Activated naive CD4-positive, alpha-beta T cell treated with anti-CD3 and anti-CD28 coated beads, Interleukin-2, amount 50 U/mL, for 16 hours (primary cell): ENCODE results near the gene ACAP1.

Experiments
- DNase-seq: peaks from one replicate; pipeline ENCODE4 v3.0.0-alpha.2; 2020

The ACAP1 gene

GRCh38 chr17:7312432-7313087 is 23.8 kb upstream of the ACAP1 start:
- DNase-seq = no peak

DNA sequence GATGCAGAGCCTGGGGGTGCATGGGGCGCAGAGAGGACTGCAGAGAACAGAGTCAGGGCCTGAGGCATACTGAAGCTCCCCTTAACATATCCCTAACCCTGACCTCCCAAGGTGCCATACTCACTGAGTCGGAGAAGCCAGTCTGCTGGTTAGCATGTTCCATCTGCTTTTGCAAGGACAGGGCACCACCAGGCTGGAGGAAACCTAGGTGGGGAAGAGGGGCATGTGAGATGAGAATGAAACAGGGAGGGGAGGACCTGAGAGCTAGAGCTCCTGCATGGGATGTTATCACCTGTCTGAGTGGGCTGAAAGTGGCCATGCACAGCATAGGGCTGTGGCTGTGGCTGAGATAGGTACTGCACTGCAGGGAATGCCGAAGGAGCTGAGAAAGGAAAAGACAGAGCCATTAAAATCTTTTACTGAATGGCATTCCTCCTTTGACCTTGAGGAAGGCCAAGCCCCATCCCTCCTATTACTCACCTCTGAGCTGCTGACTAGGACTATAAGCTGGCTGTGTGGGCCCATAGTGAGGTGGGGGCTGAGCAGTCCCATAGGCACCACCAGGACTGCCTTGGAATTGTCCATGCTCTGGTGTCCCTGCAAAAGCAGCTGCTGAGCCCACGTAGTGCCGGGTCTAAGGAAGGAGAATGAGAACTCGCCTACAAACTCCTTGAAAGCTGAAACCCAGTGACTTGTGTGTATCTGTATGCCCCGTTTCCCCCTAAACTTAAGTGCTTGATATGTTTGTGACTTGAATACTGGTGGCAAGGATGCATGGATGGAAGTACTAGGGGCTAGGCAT is 23.0 kb upstream of the ACAP1 start:
- DNase-seq = peak; percentile 32

DNA sequence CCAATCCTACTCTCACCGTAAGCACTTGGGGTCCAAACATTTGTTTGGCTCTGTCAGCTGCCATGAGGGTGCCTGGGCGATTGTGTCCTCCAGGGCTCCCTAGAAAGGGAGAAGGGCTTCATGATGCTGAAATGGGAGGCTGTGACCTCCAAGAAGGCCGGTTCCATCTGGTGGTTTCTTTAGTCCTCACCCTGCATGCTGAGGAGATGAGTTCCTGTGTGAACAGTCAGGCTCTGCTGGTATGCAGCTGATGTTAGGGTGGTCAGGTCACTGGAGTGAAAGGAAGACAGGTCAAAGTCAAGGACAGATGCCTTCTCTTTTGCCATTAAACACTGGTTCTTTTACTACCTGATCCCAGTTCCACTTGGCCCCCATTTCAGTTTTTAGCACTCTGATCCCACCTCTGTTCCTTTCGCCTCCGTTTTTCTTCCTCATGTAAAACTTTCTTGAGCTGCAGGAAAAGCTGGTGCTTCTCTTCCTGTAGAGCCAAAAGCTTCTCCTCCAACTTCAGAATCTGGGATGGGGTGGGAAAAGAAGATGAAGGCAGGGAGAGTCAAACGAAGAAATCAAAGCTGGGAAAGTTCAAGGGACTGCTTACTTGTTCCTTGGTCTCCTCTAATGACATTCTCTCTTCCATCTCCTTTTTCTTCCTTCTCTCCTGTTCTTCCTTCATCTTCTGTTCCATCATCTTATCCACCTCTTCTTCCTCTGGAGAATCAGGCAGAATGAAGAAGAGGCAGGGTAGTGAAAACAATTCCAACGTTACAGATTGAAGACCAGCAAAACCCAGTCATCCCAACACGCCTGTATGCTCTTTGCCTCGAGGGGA is 22.2 kb upstream of the ACAP1 start:
- DNase-seq = peak; percentile 28

GRCh38 chr17:7314719-7315569 is 21.4 kb upstream of the ACAP1 start, which contains the start of gene GPS2:
TSS of gene GPS2 (minus strand) at chr17:7315360. CDS start at chr17:7315052, 308 bp downstream.
- peak; percentile 94 for DNase-seq

DNA sequence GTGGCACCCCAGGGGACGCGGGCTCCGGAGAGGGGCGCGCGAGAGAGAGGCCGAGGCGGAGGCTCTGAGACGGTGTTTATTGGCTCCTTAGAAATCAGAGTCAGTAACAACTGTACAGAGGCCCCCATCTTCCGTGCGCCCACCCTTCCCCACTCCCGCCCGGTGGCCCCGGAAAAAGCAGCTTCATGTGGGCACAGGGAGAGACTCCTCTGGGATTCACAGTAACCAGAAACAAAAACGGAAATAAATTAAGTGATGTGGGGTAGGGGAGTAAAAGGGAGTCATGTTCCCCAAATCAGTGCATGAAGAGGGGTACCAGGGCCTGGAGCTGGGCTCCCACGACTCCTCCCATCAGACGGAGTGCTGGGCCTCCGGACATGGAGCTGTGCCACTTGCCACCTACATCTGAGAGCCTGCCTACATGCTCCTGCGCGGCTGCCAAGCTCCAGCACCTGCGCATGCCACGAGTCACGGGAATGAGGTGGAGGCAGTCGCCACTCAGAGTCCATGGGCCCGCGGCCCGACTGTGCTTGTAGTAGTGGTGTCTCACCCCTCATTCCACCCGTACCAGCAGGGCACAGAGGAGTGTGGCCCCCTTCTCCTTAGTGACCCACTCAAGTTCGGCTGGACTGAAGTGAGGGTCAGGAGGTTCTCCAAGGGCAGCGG is 20.6 kb upstream of the ACAP1 start:
- DNase-seq = no peak

GRCh38 chr17:7317161-7317803 is 19.0 kb upstream of the ACAP1 start:
- no peak for DNase-seq

DNA sequence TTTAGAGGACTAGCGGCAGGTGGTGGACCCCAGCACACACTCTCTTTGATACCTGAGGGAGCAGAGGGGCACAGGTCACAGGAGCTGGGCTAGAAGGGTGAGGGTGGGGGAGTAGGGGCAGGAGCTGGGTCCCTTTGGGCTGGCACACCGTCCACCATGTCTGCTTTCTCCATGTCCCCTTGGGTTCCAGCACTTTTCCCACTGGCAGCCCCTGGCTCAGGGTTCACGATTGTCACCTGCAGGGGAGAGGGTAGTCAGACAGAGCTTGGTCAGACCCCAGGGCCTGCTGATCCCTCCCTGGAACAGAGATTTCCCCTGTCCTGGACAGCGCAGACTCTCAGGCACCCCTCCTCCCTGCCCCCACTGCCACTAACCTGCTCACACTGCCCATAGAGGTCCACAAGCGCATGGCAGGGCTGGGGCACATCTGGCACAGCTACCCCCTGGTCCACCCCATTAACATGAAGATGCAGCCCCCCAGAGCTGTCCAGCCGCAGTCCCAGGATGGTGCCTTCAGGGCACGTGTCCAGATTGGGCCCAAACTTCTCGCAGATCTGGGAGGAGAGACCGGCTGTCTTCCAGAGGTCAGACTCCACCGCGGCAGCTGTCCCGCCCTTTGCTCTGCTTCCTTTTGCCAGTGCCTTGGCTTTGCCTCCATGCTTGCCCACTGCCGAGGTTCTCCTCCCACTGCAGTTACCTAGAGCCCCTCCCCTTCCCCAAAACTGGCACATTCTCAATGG is 18.0 kb upstream of the ACAP1 start:
- DNase-seq = no peak

- DNase-seq = no peak
These were observed 14.9 kb upstream of the ACAP1 start for GRCh38 chr17:7321466-7321865.

GRCh38 chr17:7322520-7323194 is 13.7 kb upstream of the ACAP1 start:
- no peak for DNase-seq

DNA sequence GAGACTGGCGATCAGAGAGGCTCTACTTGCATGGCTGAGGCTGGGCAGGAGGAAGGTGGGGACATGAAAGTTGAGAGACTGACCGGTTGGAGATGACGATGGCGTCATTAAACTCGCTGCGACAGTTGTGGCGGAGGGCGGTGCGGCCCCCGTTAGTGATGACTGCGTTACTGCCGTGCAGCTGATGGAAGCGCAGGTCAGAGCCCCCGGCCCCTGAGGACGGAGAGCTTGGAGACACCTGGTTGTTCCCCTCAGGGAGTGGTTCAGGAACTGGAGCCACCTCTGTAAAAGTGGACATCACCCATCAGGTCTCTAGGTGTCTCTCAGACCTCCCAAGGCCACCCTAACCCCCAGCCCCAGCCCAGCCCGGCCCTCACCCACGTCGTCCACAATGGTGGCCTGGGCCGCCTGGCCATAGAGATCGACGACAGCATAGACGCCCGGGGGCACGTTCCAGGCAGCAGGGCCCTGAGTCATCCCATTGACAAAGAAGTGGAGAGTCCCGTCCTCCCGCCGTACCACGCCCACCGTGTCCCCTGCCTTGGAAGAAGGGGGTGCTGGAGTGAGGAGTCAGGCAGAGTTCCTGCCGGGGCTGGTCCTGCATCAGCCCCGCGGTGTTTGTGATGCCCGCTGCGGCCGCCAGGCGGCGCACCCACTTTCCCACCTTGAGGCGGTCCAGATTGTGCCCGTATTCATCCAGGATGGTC is 12.4 kb upstream of the ACAP1 start:
- DNase-seq = peak; percentile 64

GRCh38 chr17:7324438-7324779 is 11.9 kb upstream of the ACAP1 start:
- no peak for DNase-seq

GRCh38 chr17:7325031-7325528 is 11.2 kb upstream of the ACAP1 start:
- no peak for DNase-seq

- DNase-seq = no peak
These were observed 10.1 kb upstream of the ACAP1 start for GRCh38 chr17:7326186-7326585.

- no peak for DNase-seq
These were observed 9.3 kb upstream of the ACAP1 start for GRCh38 chr17:7327056-7327455.

DNA sequence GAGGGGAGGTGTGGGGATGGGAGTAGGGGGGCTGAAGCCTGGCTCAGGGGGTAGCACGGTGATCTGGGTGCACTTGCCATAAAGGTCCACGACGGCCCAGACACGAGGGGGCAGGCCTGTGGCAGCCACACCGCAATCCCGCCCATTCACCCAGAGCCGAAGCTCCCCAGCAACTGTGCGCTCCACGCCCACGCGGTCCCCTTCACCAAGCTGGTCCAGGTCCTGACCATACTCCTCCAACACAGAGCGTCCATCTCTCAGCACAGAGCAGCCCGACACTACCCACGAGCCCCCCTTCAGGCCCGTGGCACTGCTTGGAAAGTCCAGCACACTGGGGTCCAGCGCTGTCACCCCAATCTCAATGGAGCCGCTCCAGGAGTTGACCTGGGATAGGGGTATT is 8.8 kb upstream of the ACAP1 start:
- DNase-seq = no peak

DNA sequence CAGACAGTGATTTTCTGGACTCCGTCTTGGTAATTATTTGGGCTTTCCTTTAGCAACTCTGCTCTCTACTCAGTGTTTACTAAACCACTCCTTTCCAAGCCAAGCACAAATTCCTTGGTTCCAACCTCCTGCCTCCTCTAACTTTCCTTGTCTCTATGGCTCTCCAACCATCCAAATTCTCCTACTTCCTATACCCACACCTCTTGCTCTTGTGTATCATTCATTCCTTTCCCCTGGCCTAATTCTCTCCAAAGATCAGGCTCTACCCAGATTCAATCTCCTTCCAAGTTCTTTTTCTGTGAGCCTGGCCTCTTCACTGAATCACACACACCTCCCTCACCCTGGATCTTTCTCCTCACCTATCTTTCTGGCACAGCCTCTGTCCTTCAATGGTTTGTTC is 8.3 kb upstream of the ACAP1 start:
- DNase-seq = no peak

GRCh38 chr17:7328840-7329373 is 7.4 kb upstream of the ACAP1 start, which contains the start of gene NEURL4:
TSS of gene NEURL4 (minus strand) at chr17:7329335. CDS start at chr17:7329312, 23 bp downstream.
- DNase-seq = no peak

DNA sequence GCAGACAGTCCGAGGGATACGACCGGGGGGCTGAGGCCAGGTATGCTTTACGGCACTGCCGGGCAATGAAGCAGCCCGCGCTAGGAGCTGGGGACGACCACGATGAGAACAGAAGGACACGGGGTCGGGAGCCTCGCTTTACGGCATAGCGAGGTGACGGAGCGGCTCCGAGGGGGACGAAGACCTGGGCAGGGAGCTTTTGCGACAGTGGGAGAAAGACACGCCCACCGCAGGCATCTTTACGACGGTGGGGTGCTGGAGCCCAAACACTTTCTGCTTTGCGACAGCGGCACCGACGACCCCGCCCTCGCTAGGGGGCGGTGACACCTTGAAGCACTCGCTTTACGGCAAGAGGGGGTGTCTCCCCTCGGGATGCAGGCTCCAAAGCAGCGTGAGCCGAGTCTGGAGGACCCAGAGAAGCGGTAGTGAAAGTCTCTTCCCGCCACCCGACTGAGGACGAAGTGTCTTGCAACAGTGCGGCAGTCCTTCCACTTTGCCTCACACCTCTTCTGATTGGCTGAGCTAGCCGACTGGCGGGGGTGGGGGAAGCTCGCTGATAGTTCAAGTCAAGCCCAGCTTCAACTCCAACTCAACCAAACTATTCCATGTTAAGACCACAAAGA is 6.8 kb upstream of the ACAP1 start:
- DNase-seq = peak; percentile 96
